Measurements from ENCODE around the gene AKAP6.

The AKAP6 gene

GRCh38 chr14:32770422-32770821, 441.3 kb downstream of the AKAP6 start:
- Histone ChIP-seq H3K36me3 (ENCODE audit: insufficient read depth) (no peaks in the 10 kb centered on the region), H3K27me3 (ENCODE audit: insufficient read depth, low read depth) (no peaks in the 10 kb centered on the region), H3K9ac (no peak overlapping the region), H3K27ac (no peak overlapping the region), H3K4me3 (IDR thresholded peaks at IDR 0.05; ENCODE audit: insufficient read depth, low read depth, low read length) (no peak overlapping the region), H3K79me2 (ENCODE audit: insufficient read depth, low read depth) (no peaks in the 10 kb centered on the region), H3K4me2 (no peak overlapping the region), H2AFZ (ENCODE audit: low read depth) (no peak overlapping the region), H4K20me1 (ENCODE audit: insufficient read depth) (no peaks in the 10 kb centered on the region), H3K4me1 (ENCODE audit: low read depth, poor library complexity, severe bottlenecking) (no peaks in the 10 kb centered on the region)
- no peak for TF ChIP-seq CTCF (conservative IDR thresholded peaks at IDR 0.05; ENCODE audit: low read depth, low read length)

GRCh38 chr14:32774214-32774613, 445.1 kb downstream of the AKAP6 start:
- H3K79me2 ChIP-seq (ENCODE audit: insufficient read depth, low read depth): no peaks in the 10 kb centered on the region
- H3K36me3 ChIP-seq (ENCODE audit: insufficient read depth): no peaks in the 10 kb centered on the region
- TF ChIP-seq CTCF (conservative IDR thresholded peaks at IDR 0.05; ENCODE audit: low read depth, low read length): no peak
- no peak overlapping the region for H3K4me2 ChIP-seq
- no peaks in the 10 kb centered on the region for H4K20me1 ChIP-seq (ENCODE audit: insufficient read depth)
- H3K4me3 ChIP-seq (IDR thresholded peaks at IDR 0.05; ENCODE audit: insufficient read depth, low read depth, low read length): no peak overlapping the region
- H3K9ac ChIP-seq: no peak overlapping the region
- no peak overlapping the region for H3K27ac ChIP-seq
- no peaks in the 10 kb centered on the region for H3K27me3 ChIP-seq (ENCODE audit: insufficient read depth, low read depth)
- H2AFZ ChIP-seq (ENCODE audit: low read depth): no peak overlapping the region
- H3K4me1 ChIP-seq (ENCODE audit: low read depth, poor library complexity, severe bottlenecking): no peaks in the 10 kb centered on the region

- no peak overlapping the region for H3K4me3 ChIP-seq (IDR thresholded peaks at IDR 0.05; ENCODE audit: insufficient read depth, low read depth, low read length)
- H2AFZ ChIP-seq (ENCODE audit: low read depth): no peak overlapping the region
- no peak for TF ChIP-seq CTCF (conservative IDR thresholded peaks at IDR 0.05; ENCODE audit: low read depth, low read length)
- no peaks in the 10 kb centered on the region for H3K36me3 ChIP-seq (ENCODE audit: insufficient read depth)
- peaks cover 13% of the 10 kb centered on the region for H3K4me1 ChIP-seq (ENCODE audit: low read depth, poor library complexity, severe bottlenecking)
- H3K4me2 ChIP-seq: no peak overlapping the region
- no peaks in the 10 kb centered on the region for H3K79me2 ChIP-seq (ENCODE audit: insufficient read depth, low read depth)
- H4K20me1 ChIP-seq (ENCODE audit: insufficient read depth): no peaks in the 10 kb centered on the region
- no peaks in the 10 kb centered on the region for H3K27me3 ChIP-seq (ENCODE audit: insufficient read depth, low read depth)
- H3K9ac ChIP-seq: no peak overlapping the region
- H3K27ac ChIP-seq: no peak overlapping the region
Observed at GRCh38 chr14:32779840-32780239, 450.7 kb downstream of the AKAP6 start.

GRCh38 chr14:32784405-32784804, 455.3 kb downstream of the AKAP6 start:
- no peak overlapping the region for H3K27ac ChIP-seq
- no peak overlapping the region for H3K9ac ChIP-seq
- H3K27me3 ChIP-seq (ENCODE audit: insufficient read depth, low read depth): no peaks in the 10 kb centered on the region
- H3K36me3 ChIP-seq (ENCODE audit: insufficient read depth): no peaks in the 10 kb centered on the region
- TF ChIP-seq CTCF (conservative IDR thresholded peaks at IDR 0.05; ENCODE audit: low read depth, low read length): no peak
- peaks cover 13% of the 10 kb centered on the region for H3K4me1 ChIP-seq (ENCODE audit: low read depth, poor library complexity, severe bottlenecking)
- no peak overlapping the region for H2AFZ ChIP-seq (ENCODE audit: low read depth)
- H3K79me2 ChIP-seq (ENCODE audit: insufficient read depth, low read depth): no peaks in the 10 kb centered on the region
- peak overlapping the region; percentile 25; the same call in 1 of the 2 replicates for H3K4me2 ChIP-seq
- H3K4me3 ChIP-seq (IDR thresholded peaks at IDR 0.05; ENCODE audit: insufficient read depth, low read depth, low read length): no peak overlapping the region
- no peaks in the 10 kb centered on the region for H4K20me1 ChIP-seq (ENCODE audit: insufficient read depth)

Measured in KMS-11 (cell line).